ENCODE results near the gene CTU1. TPM values are rescaled to one million over a fixed set of nuclear protein-coding genes. Genes with fewer than 3 reads are reported as not detected.

CTU1 gene
- total RNA-seq, 1 donor from 2014 or later: 7.8 TPM

DNA sequence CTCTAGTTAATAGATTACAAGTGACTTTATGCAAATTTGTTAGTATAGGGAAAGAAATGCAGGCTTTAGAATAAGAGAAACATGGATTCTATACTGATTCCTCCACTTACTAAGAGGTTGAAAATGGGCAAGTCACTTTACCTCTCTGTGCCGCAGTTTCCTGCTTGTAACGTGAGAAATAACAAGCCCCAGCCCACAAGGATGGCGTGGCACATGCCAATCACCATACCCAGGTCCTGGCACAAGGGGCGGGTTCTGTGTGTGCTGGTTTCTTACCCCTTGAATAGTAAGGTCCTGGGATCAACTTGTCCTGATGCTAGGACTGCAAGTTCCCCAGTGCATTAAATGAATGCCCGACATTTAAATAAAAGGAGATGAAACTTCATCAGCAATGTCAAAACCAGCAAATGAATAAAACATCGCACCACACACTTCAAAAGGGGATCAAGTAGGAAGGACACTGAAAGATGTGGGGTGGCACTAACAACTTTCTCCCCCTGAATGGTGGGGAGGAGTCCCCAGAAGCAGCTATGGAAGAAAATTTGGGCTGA, 8.6 kb upstream of the CTU1 start:
- DNase-seq: no peak
- ChIA-PET POLR2A (no interaction called here), CTCF (no interaction called here)
- Mint-ChIP-seq H3K4me3 (no peak overlapping the region), H3K27me3 (peaks cover 40% of the 10 kb centered on the region), H3K9me3 (no peaks in the 10 kb centered on the region), H3K27ac (no peak overlapping the region), H3K36me3 (ENCODE audit: low read depth) (no peaks in the 10 kb centered on the region), H3K4me1 (no peaks in the 10 kb centered on the region)
- ATAC-seq (ENCODE audit: low read depth): no peak
- intact Hi-C loops (cut with micrococcal nuclease): no loop called here
- no peak for TF ChIP-seq CTCF (IDR thresholded peaks at IDR 0.05)

DNA sequence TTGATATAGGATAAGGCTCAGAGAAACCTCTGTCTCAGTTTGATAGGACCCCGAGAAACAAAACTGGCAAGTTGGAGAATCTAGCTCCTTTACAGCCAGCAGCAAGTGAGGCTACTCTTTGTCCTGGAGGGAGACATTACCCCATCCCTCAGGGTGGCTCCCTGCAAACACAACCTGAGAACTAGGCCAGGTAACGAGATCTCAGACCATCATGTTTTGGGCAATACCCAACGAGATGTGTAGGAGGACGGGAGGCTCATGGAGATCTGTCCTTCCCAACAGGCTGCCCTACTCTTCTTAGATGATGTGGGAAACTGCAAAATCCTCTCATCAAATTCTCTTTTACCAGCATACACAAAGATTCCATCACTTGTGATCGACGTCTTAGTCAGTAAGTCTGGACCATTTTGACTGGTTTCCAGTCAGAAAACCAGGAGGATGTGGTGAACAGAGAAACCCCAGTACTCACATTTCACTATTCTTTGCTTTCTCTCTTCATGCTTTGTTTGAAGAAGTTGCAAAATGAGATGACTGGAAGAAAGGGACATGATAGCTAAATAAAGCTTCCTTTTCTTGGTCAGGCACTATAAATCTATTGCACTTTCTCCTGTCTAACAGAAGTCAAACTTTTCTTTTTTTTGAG, 6.0 kb upstream of the CTU1 start:
- no peak for TF ChIP-seq CTCF (IDR thresholded peaks at IDR 0.05)
- Mint-ChIP-seq H3K4me1 (no peaks in the 10 kb centered on the region), H3K4me3 (no peak overlapping the region), H3K27ac (no peak overlapping the region), H3K9me3 (no peaks in the 10 kb centered on the region), H3K36me3 (ENCODE audit: low read depth) (no peaks in the 10 kb centered on the region), H3K27me3 (peaks cover 36% of the 10 kb centered on the region)
- intact Hi-C loops (cut with micrococcal nuclease): no loop called here
- DNase-seq (no peak), ATAC-seq (ENCODE audit: low read depth) (no peak)
- CTCF ChIA-PET: no interaction called here
- POLR2A ChIA-PET: no interaction called here

- DNase-seq: no peak
- no peak overlapping the region for H3K27ac Mint-ChIP-seq
- no peak for TF ChIP-seq CTCF (IDR thresholded peaks at IDR 0.05)
- intact Hi-C loops (cut with micrococcal nuclease): no loop called here
- peaks cover 25% of the 10 kb centered on the region for H3K27me3 Mint-ChIP-seq
- peaks cover 10% of the 10 kb centered on the region for H3K36me3 Mint-ChIP-seq (ENCODE audit: low read depth)
- no peak for ATAC-seq (ENCODE audit: low read depth)
- ChIA-PET CTCF (no interaction called here), POLR2A (no interaction called here)
- H3K4me1 Mint-ChIP-seq: peaks cover 20% of the 10 kb centered on the region
- no peaks in the 10 kb centered on the region for H3K9me3 Mint-ChIP-seq
- H3K4me3 Mint-ChIP-seq: no peak overlapping the region
Observed at GRCh38 chr19:51111606-51112005, 3.4 kb upstream of the CTU1 start.

DNA sequence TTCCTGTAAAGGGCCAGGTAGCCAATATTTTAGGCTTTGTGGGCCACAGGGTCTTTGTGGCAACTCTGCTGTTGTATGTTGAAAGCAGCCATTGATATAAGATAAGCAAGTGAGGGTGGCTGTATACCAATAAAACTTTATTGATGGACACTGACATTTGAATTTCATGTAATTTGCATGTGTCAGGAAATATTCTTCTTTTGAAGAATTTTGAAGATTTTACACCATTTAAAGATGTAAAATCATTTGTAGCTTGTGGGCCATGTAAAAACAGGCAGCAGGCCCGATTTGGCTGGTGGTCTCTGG, 2.4 kb upstream of the CTU1 start:
- intact Hi-C loops (cut with micrococcal nuclease): no loop called here
- H3K9me3 Mint-ChIP-seq: no peaks in the 10 kb centered on the region
- ATAC-seq (ENCODE audit: low read depth) (no peak), DNase-seq (no peak)
- ChIA-PET CTCF (no interaction called here), POLR2A (interaction anchor here (0.6 kb wide), 1 partner anchor 795 kb away, joined by 6 read pairs; no protein-coding TSS in a partner anchor)
- H3K27ac Mint-ChIP-seq: no peak overlapping the region
- no peak for TF ChIP-seq CTCF (IDR thresholded peaks at IDR 0.05)
- H3K4me1 Mint-ChIP-seq: peaks cover 24% of the 10 kb centered on the region
- H3K27me3 Mint-ChIP-seq: peaks cover 16% of the 10 kb centered on the region
- H3K4me3 Mint-ChIP-seq: no peak overlapping the region
- peaks cover 16% of the 10 kb centered on the region for H3K36me3 Mint-ChIP-seq (ENCODE audit: low read depth)

- TF ChIP-seq CTCF (IDR thresholded peaks at IDR 0.05): no peak
- Mint-ChIP-seq H3K9me3 (no peaks in the 10 kb centered on the region), H3K27ac (peak overlapping the region; percentile 96), H3K27me3 (peaks cover 2% of the 10 kb centered on the region), H3K4me3 (peak overlapping the region; percentile 93), H3K4me1 (peaks cover 28% of the 10 kb centered on the region), H3K36me3 (ENCODE audit: low read depth) (peaks cover 28% of the 10 kb centered on the region)
- intact Hi-C loops (cut with micrococcal nuclease): loop anchor here (1.0 to 10.0 kb wide), 3 partner anchors 486 to 764 kb away; partner anchors contain the start of gene JOSD2
- no peak for DNase-seq
- peak; percentile 32 for ATAC-seq (ENCODE audit: low read depth)
- CTCF ChIA-PET: no interaction called here
- POLR2A ChIA-PET: interaction anchor here (0.6 kb wide), 1 partner anchor 14 kb away, joined by 8 read pairs; no protein-coding TSS in a partner anchor
Observed at GRCh38 chr19:51108805-51109146, 567 bp upstream of the CTU1 start.
